Left lobe of liver (tissue), 2 donors: ENCODE data around the gene ACD. TPM values are rescaled to one million over a fixed set of nuclear protein-coding genes. Genes with fewer than 3 reads are reported as not detected.
A peak's percentile ranks its signal among the peaks of the same experiment; 100 is the strongest.

Source experiments
- ATAC-seq: fragments of 200-7000 bp; cut with Tn5 transposase; one replicate; pipeline ENCODE4 v1.9.1; 2020; ENCODE audit warnings: mild to moderate bottlenecking, moderate library complexity
- DNase-seq: peaks from one replicate; pipeline ENCODE4 v3.0.0-alpha.2; 2020; ENCODE audit warnings: low spot score
- total RNA-seq: library from RNA; stranded (reverse); gene quantifications from one replicate; pipeline ENCODE4 v1.2.1, GENCODE V29; 2021
- donor health status: DM: no; HTN: no; CAD: no; lungs with moderate emphysema.
- donor health status: DM: no; HTN: yes; CAD: no.

ACD gene
- total RNA-seq, 1 donor from 2014 or later: 5.0 TPM

DNA sequence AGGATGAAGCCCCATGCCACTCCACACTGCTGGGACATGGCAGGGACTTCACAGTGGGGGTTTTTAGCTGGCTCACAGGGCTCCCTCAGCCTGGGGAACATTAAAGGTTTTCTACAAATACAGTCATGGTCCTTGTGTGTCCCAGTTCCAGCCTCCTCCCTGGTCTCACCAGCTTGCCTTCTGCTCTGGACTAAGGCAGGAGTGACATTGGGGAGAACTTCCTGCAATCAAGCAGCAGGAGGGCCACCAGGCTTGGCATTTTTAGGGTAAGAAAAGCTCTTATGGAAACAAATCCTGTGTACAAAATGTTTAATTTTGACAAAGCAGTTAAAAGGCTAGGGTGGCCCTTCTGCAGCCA is 2.6 kb upstream of the ACD start:
- ATAC-seq (no peak), DNase-seq (no peak)

DNA sequence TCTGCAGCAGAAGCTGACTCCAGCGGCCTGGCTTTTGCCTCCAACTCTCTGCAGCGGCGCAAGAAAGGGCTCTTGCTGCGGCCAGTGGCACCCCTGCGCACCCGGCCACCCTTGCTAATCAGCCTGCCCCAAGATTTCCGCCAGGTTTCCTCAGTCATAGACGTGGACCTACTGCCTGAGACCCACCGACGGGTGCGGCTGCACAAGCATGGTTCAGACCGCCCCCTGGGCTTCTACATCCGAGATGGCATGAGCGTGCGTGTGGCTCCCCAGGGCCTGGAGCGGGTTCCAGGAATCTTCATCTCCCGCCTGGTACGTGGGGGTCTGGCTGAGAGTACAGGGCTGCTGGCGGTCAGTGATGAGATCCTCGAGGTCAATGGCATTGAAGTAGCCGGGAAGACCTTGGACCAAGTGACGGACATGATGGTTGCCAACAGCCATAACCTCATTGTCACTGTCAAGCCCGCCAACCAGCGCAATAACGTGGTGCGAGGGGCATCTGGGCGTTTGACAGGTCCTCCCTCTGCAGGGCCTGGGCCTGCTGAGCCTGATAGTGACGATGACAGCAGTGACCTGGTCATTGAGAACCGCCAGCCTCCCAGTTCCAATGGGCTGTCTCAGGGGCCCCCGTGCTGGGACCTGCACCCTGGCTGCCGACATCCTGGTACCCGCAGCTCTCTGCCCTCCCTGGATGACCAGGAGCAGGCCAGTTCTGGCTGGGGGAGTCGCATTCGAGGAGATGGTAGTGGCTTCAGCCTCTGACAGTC is 2.0 kb upstream of the ACD start:
- DNase-seq (no peak), ATAC-seq (no peak)

GRCh38 chr16:67661101-67661761 is 1.2 kb upstream of the ACD start:
- DNase-seq: no peak
- ATAC-seq: no peak

- peak; percentile 81 for ATAC-seq
Measured at GRCh38 chr16:67660564-67661028, 536 bp upstream of the ACD start, which contains the start of gene PARD6A. TSS of gene PARD6A (plus strand) at chr16:67660960. CDS start at chr16:67661039, 79 bp downstream.

DNA sequence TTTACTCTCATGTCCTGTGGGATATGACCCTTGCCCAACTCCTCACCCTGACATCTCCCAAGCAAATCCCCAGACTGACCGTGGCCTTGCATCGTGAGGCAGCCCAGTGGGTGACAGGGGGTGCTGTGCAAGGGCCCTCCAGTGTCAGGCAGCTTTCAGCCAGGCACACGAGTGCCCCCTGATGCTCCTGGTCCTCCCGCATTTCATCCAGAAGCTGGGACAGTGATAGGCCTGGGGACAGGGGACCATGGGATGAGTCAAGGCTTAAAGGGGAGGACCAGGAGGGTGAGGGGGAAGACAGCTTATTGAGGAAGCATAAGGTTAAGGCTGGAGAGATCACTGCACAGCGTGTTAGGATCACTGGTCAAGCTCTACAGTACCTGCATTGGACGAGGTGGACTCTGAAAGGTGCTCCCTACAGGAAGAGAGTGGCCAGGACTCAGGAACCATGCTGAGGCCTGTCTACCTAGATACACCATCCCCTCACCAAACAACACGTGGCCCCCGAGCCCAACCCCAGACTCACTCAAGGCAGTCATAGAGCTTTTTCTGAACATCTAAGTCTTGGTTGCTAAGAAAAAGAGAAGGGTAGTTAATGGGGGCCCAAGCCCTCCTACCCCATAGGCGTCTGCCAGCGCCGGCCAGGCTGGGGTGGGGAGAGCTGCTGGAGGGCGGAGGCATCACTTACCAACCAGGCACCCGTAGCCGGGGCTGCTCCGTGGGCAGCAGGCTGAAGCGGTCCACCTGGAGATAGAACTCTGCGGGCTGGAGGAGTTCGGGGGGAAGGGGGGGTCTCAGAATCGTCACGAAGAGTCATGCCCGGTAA is 998 bp downstream of the ACD start:
- ATAC-seq (no peak), DNase-seq (no peak)

More at GRCh38 chr16:67660564-67661028, 536 bp upstream of the ACD start, which contains the start of gene PARD6A:
- DNase-seq: peak; percentile 95

DNA sequence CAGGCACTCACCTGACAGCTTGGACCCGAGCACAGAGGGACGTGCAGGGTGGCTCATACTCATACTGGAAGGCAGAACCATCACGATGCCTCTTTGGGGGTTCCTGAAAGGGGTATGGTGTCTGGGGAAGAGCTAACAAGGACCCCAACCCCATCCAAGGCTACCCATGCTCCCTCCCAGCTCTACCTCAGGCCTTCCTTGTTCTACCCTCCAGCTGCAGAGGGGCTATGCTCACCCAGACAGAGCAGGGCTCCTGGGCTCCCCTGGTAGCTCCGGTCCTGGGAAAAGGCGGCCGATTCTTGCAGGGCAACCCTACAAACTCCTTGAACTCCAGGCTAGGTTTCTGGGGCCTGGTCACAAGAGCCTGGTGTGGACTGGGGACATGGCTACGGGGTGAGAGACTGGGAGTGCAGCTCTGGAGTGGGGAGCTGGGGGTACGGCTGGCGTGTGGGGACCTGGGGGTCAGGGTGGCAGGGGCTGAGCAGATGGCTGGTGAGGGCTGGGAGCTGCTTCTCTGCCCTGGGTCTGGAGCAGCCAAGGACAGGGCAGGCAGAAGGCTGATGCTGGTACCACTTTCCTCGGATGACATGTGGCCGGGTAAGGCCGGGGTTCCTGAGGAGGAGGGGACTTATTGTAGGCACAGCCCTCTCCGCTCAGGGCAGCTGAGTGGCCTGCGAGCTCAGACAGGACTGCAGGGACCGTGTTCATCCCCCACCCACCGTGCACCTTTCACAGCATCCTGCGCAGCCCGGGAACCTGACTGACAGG is 2.1 kb downstream of the ACD start:
- ATAC-seq: no peak
- DNase-seq: no peak

- DNase-seq: no peak
- no peak for ATAC-seq
Measured at GRCh38 chr16:67657017-67657608, 2.9 kb downstream of the ACD start.

DNA sequence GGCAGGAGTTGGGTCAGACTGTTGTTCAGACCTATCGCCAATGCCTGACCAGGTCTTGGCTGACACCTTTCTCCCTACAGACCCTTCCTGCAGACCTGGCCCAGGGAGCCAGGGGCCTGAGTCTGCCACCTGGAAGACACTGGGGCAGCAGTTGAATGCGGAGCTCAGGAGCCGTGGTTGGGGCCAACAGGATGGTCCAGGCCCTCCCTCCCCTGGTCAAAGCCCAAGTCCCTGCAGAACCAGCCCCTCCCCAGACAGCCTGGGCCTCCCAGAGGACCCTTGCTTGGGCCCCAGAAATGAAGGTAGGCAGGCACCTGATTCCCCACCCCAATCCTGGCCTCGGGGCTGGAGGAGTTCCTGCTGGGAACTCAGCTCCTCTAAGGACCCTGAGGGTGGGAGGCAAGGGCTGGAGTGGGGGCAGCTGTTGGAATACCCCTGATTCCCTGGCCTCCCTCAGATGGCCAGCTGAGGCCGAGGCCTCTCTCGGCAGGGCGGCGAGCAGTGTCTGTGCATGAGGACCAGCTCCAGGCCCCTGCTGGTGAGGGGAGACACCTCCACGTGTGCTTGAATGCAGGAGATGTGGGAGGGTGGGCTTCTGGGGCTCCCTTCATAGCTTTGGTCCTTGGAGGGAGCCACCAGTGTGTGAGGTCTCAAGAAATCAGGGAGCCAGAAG is 3.6 kb downstream of the ACD start:
- no peak for DNase-seq
- ATAC-seq: no peak

DNA sequence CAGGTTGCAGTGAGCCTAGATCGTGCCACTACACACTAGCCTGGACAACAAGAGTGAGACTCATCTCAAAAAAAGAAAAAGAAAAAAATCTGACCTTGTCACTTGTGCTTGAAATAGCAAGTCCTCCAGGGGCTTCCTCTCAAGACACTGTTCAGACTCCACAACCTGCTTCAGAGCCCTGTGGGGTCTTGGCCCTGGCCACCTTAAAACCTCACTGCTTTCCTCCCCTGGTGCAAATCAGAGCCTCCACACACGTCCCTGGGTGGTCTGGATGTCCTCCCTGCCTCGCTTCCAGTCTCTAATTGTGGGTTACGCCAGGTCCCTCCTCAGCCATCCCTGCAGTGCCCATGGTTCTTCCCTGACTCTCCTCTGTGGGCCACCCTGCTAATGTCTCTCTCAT is 4.7 kb downstream of the ACD start:
- DNase-seq: no peak
- ATAC-seq: no peak

DNA sequence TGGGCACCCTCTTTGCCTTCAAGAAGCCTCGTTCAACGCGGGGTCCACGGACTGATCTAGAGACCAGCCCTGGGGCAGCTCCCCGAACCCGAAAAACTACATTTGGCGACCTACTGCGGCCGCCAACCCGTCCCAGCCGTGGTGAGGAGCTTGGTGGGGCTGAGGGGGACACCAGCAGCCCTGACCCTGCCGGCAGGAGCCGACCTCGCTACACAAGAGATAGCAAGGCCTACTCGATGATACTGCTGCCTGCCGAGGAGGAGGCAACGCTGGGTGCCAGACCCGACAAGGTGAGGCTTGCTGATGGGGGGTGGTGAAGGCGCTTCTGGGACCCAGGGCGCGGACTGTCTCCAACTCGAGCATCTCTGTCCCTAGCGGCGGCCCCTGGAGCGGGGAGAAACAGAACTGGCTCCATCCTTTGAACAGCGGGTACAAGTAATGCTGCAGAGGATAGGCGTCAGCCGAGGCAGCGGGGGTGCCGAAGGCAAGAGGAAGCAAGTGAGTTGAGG is 5.6 kb downstream of the ACD start:
- ATAC-seq: no peak
- no peak for DNase-seq

DNA sequence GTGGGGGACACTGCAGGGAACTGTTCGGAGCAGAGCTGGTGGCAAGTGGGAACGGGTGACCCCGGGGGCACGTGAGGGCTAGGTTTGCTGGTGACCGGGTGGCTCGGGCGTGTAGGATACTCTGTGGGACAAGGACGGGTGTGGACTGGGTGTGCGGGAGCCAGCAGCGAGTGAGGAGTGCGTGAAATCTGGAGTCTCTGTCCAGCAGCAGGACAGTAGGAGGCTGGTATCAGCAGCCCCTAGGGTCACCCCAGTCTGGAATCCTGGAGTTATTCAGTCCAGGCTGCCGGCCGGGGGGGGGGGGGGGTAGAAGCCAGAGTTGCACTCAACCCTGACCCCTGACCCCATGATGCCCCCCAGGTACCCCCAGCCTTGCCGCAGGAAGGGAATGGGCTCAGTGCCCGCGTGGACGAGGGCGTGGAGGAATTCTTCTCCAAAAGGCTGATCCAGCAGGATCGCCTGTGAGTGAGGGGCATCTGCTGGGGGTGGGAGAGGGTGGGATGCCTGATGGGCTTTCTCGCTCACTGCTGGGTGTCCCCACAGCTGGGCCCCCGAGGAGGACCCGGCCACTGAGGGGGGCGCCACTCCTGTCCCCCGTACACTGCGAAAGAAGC is 6.2 kb downstream of the ACD start:
- ATAC-seq (no peak), DNase-seq (no peak)

DNA sequence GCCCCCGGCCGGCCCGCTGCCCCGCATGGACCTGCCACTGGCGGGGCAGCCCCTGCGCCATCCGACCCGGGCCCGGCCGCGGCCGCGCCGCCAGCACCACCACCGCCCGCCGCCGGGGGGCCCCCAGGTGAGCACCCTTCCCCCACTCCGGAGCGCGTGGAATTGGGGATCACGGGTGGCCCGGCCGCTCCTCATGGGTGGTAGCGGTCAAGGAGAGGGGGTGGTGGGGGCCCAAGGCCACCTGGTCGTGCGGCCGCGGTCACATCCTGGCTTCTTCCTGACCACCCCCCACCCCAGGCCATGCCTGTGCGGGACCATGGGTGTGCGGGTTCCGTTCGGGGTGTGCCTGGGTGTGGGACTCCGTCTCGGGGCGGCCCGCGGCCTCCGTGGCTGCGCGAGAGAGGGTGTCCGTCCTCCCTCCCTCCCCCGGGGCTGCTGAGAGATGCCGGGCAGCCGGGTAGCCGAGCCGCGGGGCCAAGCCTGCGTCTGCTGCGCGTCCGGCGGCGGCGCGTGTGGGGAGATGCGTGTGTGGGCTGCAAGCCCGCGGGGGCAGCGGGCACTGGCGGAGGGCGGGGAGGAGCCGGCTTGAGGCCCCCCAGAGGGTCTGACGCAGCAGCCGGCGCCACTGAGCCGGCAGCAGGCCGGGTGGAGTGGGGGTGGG is 6.8 kb downstream of the ACD start:
- DNase-seq (no peak), ATAC-seq (no peak)

- DNase-seq (no peak), ATAC-seq (peak; percentile 60)
Measured at GRCh38 chr16:67652578-67653127, 7.4 kb downstream of the ACD start.

DNA sequence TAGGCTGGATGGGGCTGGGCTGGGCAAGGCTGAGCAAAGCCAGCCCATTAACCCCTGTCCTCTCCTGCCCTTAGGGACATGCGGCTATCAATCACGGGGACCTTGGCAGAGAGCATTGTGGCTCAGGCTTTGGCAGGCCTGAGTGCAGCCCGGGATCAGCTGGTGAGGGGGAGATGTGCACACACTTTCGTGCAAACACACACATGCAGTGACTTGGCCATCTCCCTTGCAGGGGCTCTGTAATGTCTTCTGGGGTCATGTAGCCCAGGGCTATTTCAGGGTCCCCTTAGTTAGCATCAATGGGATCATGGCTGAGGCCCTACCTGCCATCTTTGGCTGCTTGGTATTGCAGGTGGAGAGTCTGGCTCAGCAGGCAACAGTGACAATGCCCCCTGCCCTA is 8.2 kb downstream of the ACD start:
- no peak for ATAC-seq
- no peak for DNase-seq

GRCh38 chr16:67651039-67651438 is 9.0 kb downstream of the ACD start:
- no peak for DNase-seq

GRCh38 chr16:67650023-67650422 is 10.0 kb downstream of the ACD start:
- no peak for ATAC-seq
- DNase-seq: no peak

More at GRCh38 chr16:67651039-67651438, 9.0 kb downstream of the ACD start:
- ATAC-seq: no peak

- DNase-seq: no peak
- ATAC-seq: peak; percentile 76
Measured at GRCh38 chr16:67649494-67649931, 10.5 kb downstream of the ACD start.

GRCh38 chr16:67648764-67649407 is 11.2 kb downstream of the ACD start:
- DNase-seq (no peak), ATAC-seq (no peak)
